Esophagus muscularis mucosa (tissue), 4 donors: ENCODE results near the gene FBXO39.
"Not testable (repeated sequence)": the region's sequence is repeated elsewhere in the genome, so short reads cannot be mapped to it uniquely, and the experiment has no call there.

ENCODE experiments used
- CTCF ChIP-seq, 3 experiments: fragments of 200-600 bp in 2 of 3; fragments of 450-650 bp in 1 of 3; sonication (generic) in 2 of 3; IDR thresholded peaks; one replicate each; pipeline ENCODE4 v1.5.1; 2017 to 2019; ENCODE audit warnings: antibody characterized with exemption in 3 of 3, mild to moderate bottlenecking in 2 of 3, moderate library complexity in 1 of 3
- EP300 ChIP-seq: sonication (generic); formaldehyde crosslinking; IDR thresholded peaks from one replicate; pipeline ENCODE4 v1.6.1; 2017; ENCODE audit warnings: antibody characterized with exemption
- POLR2A ChIP-seq: fragments of 450-650 bp; IDR thresholded peaks from one replicate; pipeline ENCODE4 v1.6.1; 2017; ENCODE audit warnings: antibody characterized with exemption, moderate library complexity, mild to moderate bottlenecking, low read depth

GRCh38 chr17:6774906-6775305 is 1.1 kb upstream of the FBXO39 start:
- not testable (repeated sequence) for TF ChIP-seq POLR2A; CTCF (IDR thresholded peaks at IDR 0.05); EP300
